Heart left ventricle (tissue), 16 donors: ENCODE results near the gene SLC35F1. TPM values are rescaled to one million over a fixed set of nuclear protein-coding genes. Genes with fewer than 3 reads are reported as not detected.

ENCODE experiments used
- ATAC-seq, 4 donors: fragments of 200-7000 bp; cut with Tn5 transposase; one replicate each; pipeline ENCODE4 v1.9.1; 2020 to 2022; ENCODE audit warnings: moderate library complexity in 4 of 4, mild to moderate bottlenecking in 3 of 4, moderate number of reproducible peaks in 1 of 4
- DNase-seq, 5 donors: peaks; one replicate each; pipeline ENCODE4 v3.0.0-alpha.2; 2020
- H3K27ac ChIP-seq, 12 donors: fragments of 200-600 bp; sonication (generic) in 4 of 12; one replicate each; pipeline versions ENCODE4 v1.5.0 to v1.8.0; 2016 to 2022; ENCODE audit warnings: mild to moderate bottlenecking in 2 of 12
- H3K27me3 ChIP-seq, 9 donors: fragments of 200-600 bp; sonication (generic) in 2 of 9; one replicate each; pipeline versions ENCODE4 v1.5.1 to v1.8.0; 2016 to 2022; ENCODE audit warnings: mild to moderate bottlenecking in 3 of 9
- H3K36me3 ChIP-seq, 9 donors: fragments of 200-600 bp; sonication (generic) in 2 of 9; one replicate each; pipeline versions ENCODE4 v1.5.0 to v1.8.0; 2018 to 2022; ENCODE audit warnings: mild to moderate bottlenecking in 2 of 9
- H3K4me1 ChIP-seq, 12 donors: fragments of 200-600 bp; sonication (generic) in 4 of 12; one replicate each; pipeline versions ENCODE4 v1.5.0 to v1.8.0; 2016 to 2022; ENCODE audit warnings: mild to moderate bottlenecking in 3 of 12
- H3K4me3 ChIP-seq, 12 donors: fragments of 200-600 bp; sonication (generic) in 4 of 12; one replicate each; pipeline versions ENCODE4 v1.5.0 to v1.8.0; 2017 to 2022; ENCODE audit warnings: mild to moderate bottlenecking in 9 of 12, moderate library complexity in 4 of 12
- H3K9me3 ChIP-seq, 12 donors: fragments of 200-600 bp; sonication (generic) in 4 of 12; one replicate each; pipeline versions ENCODE4 v1.5.0 to v1.8.0; 2016 to 2022; ENCODE audit warnings: mild to moderate bottlenecking in 1 of 12
- POLR2A ChIP-seq, 2 donors: fragments of 450-650 bp; IDR thresholded peaks; one replicate each; pipeline ENCODE4 v1.6.1; 2017; ENCODE audit warnings: antibody characterized with exemption in 2 of 2, mild to moderate bottlenecking in 2 of 2, moderate library complexity in 2 of 2
- WGBS, 4 donors: extraction: QIAGEN DNeasy Blood & Tissue Kit in 2 of 4; methylation state at CpG; one replicate each; pipeline versions ENCODE4 v1.1.5 to v1.1.7; 2013 to 2018; 5-methylcytosine and 5-hydroxymethylcytosine counted together
- intact Hi-C, 10 donors: fragments of 100-400 bp; cut with DNase I; formaldehyde crosslinking; loops; one replicate each; pipeline versions ENCODE4 v1.11.1 to v1.14.2; 2022
- polyA plus RNA-seq, 2 donors: library from polyadenylated mRNA; stranded (reverse); fragments of 200-250 nt; gene quantifications; one replicate each; pipeline ENCODE4 v1.2.3, GENCODE V29; 2013
- total RNA-seq, 9 donors: library from RNA; depleted of rRNA in 2 of 9; stranded (reverse); fragments of >200 nt in 2 of 9; fragmentation: NEBNext Ultra II Directional in 3 of 9; extraction: Animal tissue kit (Norgen Biotek cat#: 25700) in 3 of 9; gene quantifications; one replicate each; pipeline versions ENCODE4 v1.1.0 to v1.2.4, GENCODE V29; 2016 to 2023
- TF ChIP-seq, protein P1 (sequence below), 12 donors: fragments of 200-600 bp; sonication (generic) in 4 of 12; IDR thresholded peaks; one replicate each; pipeline versions ENCODE4 v1.5.0 to v1.8.0; 2018 to 2022; ENCODE audit warnings: antibody characterized with exemption in 12 of 12, mild to moderate bottlenecking in 5 of 12
- donor health status: ischemic (EF 13 %, LVEDD 7.1; RV severe dilation, severe dysfunction).
- donor health status: healthy with polysubstance abuse.
- donor health status: DM: no; HTN: yes; CAD: no.
- donor health status: DM: no; HTN: no; CAD: no.
- donor health status: ischemic (EF 25% LVEDD 6.9; RV normal size, moderate dysfunction).
- donor health status: ischemic (EF 25% LVEDD 5.7; RV mildly dilated, moderate dysfunction).
- donor health status: healthy.
- donor health status: DM: yes; HTN: yes; CAD: no.
- donor health status: ischemic (EF 35%, LVEDD 5.7; RV mildly dilated, moderate dysfunction).
- donor health status: nonischemic (EF 11% LVEDD 7.7; RV severe dilation, severe dysfunction).
- donor health status: DM: yes; HTN: yes; CAD: no.
- donor health status: PGD.
- donor health status: ischemic (EF 29% LVEDD 5.4; RV normal size, mild dysfunction).
- donor health status: nonischemic (EF 23%, LVEDD 6.1; RV moderate dilation, normal function).

Gene SLC35F1
- total and polyA plus RNA-seq, 11 donors = 1.1 to 11.6 (median 5.0) TPM

DNA sequence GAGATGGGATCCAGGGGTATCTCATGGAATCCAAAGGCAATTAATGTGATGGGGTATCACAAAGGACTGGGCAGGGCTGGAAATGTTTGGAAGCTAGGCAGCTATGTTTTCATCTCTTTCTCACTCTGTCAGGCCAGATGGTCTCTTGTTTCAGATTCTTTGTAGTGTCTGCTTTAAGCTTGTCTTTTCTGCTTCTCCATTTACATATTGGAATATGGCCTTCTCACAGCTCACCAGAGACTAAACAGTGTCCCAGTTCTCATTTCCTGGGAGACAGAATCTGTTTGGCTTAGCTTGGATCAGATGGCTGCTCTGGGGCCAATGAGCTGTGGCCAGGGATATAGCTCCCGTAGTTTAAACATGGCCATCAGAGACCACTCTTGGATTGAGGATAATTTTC, 78.9 kb downstream of the SLC35F1 start:
- WGBS, 4 donors = 65 to 81% (median 76%) methylated on average over 1 of the region's 1 CpG
- H3K27ac ChIP-seq = no peak overlapping the region
- no peaks in the 10 kb centered on the region for H3K36me3 ChIP-seq
- no peaks in the 10 kb centered on the region for H3K9me3 ChIP-seq
- H3K27me3 ChIP-seq = no peaks in the 10 kb centered on the region
- TF ChIP-seq, protein P1, sequence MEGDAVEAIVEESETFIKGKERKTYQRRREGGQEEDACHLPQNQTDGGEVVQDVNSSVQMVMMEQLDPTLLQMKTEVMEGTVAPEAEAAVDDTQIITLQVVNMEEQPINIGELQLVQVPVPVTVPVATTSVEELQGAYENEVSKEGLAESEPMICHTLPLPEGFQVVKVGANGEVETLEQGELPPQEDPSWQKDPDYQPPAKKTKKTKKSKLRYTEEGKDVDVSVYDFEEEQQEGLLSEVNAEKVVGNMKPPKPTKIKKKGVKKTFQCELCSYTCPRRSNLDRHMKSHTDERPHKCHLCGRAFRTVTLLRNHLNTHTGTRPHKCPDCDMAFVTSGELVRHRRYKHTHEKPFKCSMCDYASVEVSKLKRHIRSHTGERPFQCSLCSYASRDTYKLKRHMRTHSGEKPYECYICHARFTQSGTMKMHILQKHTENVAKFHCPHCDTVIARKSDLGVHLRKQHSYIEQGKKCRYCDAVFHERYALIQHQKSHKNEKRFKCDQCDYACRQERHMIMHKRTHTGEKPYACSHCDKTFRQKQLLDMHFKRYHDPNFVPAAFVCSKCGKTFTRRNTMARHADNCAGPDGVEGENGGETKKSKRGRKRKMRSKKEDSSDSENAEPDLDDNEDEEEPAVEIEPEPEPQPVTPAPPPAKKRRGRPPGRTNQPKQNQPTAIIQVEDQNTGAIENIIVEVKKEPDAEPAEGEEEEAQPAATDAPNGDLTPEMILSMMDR (IDR thresholded peaks at IDR 0.05) = no peak
- no peak for TF ChIP-seq POLR2A (IDR thresholded peaks at IDR 0.05)
- ATAC-seq = no peak
- H3K4me3 ChIP-seq = no peak overlapping the region
- DNase-seq = no peak
- H3K4me1 ChIP-seq = no peaks in the 10 kb centered on the region
- intact Hi-C loops = no loop called here

DNA sequence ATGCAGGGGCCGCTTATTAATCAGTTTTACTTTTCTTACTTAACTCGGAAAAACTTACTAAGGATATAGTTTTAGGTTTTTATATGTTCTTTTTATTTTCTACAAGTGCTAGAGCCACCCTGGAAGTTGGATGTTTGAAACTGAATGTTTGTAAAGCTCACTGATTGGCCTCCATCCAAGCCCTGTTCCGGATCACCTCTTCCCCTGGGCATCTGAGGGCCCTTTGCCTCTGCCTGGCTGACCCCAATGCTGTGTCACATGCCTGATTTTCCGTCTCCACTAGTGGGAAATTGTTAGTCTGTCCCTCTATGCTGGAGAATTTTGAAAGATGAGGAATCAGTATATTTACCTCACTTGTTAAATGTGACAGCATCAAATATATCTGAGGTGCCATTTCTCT, 79.3 kb downstream of the SLC35F1 start:
- H3K4me1 ChIP-seq = no peaks in the 10 kb centered on the region
- no peaks in the 10 kb centered on the region for H3K27me3 ChIP-seq
- TF ChIP-seq POLR2A (IDR thresholded peaks at IDR 0.05) = no peak
- TF ChIP-seq, protein P1 (IDR thresholded peaks at IDR 0.05) = no peak
- H3K4me3 ChIP-seq = no peak overlapping the region
- WGBS, 4 donors = 49 to 64% (median 54%) methylated on average over 4 of the region's 4 CpGs
- H3K27ac ChIP-seq = no peak overlapping the region
- intact Hi-C loops = no loop called here
- H3K9me3 ChIP-seq = no peaks in the 10 kb centered on the region
- ATAC-seq (no peak), DNase-seq (no peak)
- H3K36me3 ChIP-seq = no peaks in the 10 kb centered on the region

DNA sequence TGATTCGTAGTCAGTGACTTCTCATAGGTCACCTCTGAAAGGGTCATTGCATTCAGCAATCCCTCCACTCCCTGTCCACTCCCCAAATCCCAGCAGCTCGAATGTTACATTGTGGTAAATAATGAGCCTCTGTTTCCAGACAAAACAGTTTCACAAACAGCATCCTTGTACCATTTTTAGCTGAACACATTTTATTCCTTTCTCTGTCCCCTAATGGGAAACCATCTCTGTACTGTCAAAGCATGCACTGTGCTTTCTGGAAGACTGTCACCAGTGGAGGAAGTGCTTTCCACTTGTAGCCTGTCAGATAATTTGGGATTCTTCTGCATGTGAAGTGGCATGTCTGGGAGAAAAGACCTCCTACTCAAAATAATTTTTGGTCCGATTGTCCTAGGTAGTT, 82.0 kb downstream of the SLC35F1 start:
- H3K9me3 ChIP-seq = no peaks in the 10 kb centered on the region
- intact Hi-C loops = no loop called here
- 67 to 74% (median 72%) methylated on average over 3 of the region's 3 CpGs for WGBS, 4 donors
- no peak overlapping the region for H3K4me3 ChIP-seq
- H3K4me1 ChIP-seq = no peaks in the 10 kb centered on the region
- ATAC-seq (no peak), DNase-seq (no peak)
- TF ChIP-seq POLR2A (IDR thresholded peaks at IDR 0.05) = no peak
- TF ChIP-seq, protein P1 (IDR thresholded peaks at IDR 0.05) = no peak
- no peaks in the 10 kb centered on the region for H3K36me3 ChIP-seq
- no peaks in the 10 kb centered on the region for H3K27me3 ChIP-seq
- no peak overlapping the region for H3K27ac ChIP-seq

DNA sequence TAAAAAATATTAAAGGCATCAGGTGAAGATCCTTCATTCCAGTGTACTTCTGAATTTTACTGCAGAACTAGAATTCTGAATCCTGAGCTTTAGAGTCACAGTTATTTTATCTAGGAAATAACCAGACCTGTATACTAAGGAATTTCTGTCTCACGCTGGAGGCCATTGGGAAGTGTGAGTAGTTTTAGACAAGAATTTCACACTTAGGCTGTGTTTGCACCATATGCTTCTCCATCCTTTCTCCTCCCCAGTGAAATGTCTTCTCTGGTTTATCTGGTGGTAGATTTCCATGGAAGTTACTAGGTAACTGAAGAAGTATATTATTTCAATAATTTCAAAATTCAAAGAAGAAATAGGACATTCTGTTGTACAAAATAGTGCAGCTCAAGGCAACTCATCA, 83.1 kb downstream of the SLC35F1 start:
- Histone ChIP-seq H3K9me3 (no peaks in the 10 kb centered on the region), H3K27me3 (no peaks in the 10 kb centered on the region), H3K4me1 (no peaks in the 10 kb centered on the region), H3K27ac (no peak overlapping the region), H3K4me3 (no peak overlapping the region), H3K36me3 (no peaks in the 10 kb centered on the region)
- WGBS, 4 donors = 27 to 79% (median 57%) methylated on average over 1 of the region's 1 CpG
- intact Hi-C loops = no loop called here
- ATAC-seq (no peak), DNase-seq (no peak)
- no peak for TF ChIP-seq POLR2A (IDR thresholded peaks at IDR 0.05)
- TF ChIP-seq, protein P1 (IDR thresholded peaks at IDR 0.05) = no peak
